ENCODE data around the gene C2CD4B.

The C2CD4B gene

GRCh38 chr15:62120776-62121175 is 44.3 kb downstream of the C2CD4B start:
- no peak for DNase-seq (ENCODE audit: extremely low read depth in 1 of 2, low read depth in 1 of 2)

- no peak for DNase-seq (ENCODE audit: extremely low read depth in 1 of 2, low read depth in 1 of 2)
Measured at GRCh38 chr15:62119874-62120273, 45.2 kb downstream of the C2CD4B start.

GRCh38 chr15:62119227-62119864 is 45.7 kb downstream of the C2CD4B start:
- no peak for DNase-seq (ENCODE audit: extremely low read depth in 1 of 2, low read depth in 1 of 2)

GRCh38 chr15:62118520-62119226 is 46.4 kb downstream of the C2CD4B start:
- no peak for DNase-seq (ENCODE audit: extremely low read depth in 1 of 2, low read depth in 1 of 2)

DNA sequence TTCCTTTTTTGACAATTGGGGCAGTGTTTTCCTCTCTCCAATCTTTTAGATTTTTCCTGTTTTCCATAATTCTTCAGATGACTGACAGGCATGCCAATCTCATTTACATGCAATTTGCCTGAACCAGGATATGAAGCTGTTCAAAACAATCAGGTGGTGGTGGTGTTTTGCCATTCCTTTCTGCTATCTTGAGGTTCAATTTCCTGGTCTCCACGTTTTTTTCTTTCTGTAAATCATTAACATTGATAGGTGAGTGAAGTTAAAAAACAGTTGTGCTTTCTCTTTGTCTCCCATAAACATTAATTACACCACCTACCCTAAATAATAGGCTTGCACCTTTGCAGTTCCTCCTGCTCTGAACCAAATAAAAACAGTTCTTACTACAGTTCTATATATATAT is 49.2 kb downstream of the C2CD4B start:
- no peak for DNase-seq (ENCODE audit: extremely low read depth in 1 of 2, low read depth in 1 of 2)
